Stimulated activated CD4-positive, alpha-beta T cell treated with anti-CD3 and anti-CD28 coated beads, Interleukin-12 subunit alpha, Interleukin-12 subunit beta, amount 100 ng/mL, for 4 hours (primary cell): ENCODE measurements around the gene FNDC3B.

ENCODE experiments used
- DNase-seq: peaks from one replicate; pipeline ENCODE4 v3.0.0-alpha.2; 2020

FNDC3B gene

DNA sequence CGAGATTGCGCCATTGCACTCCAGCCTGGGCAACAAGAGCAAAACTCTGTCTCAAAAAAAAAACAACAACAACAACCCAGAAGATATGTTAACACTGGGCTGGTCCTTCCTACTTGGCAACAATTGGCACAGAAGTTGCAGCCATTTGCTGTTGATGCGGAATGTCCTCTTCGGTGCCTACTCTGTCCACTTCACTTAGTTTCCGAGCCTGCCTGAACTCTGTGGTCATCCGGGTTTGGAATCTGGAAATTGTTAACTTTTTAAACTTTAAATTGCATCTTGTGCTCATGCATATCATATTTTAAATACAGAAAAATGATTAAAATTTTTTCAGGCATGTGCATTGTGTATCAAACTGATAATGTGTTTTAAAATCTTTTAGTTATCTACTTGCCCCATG lies 81.5 kb downstream of the FNDC3B start:
- DNase-seq = no peak

DNA sequence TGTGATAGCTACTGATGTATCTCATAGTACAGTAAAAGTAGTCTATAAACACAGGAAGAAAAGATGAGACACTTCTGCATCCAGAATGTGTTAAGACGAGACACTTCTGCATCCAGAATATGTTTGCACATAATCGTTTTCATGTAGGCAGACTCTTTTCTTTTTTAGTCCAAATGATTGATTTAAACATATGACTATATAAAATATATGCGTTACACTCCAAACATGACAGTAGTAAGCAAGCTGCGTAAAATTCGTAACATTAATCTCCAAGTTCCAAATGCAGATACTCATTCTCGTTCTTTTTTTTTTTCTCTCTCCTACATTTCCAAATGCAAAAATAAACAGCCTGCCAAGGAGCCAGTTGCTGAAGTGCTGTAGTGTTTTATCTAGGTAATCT lies 82.6 kb downstream of the FNDC3B start:
- no peak for DNase-seq

DNA sequence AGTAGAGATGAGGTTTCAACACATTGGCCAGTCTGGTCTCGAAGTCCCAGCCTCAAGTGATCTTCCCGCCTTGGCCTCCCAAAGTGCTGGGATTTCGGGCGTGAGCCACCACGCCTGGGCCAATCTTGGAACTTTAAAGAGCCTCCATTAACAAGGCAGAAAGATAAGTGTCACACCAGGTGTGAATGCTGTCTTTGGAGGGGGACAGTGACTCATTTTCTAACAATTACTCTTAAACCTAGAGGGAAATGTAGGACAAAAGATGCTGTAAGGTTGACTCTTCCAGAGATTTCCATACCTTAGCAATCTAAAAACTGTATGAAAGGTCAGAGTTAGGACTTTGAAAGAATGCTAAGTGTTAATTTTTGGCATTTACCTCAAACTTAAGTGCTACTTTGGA lies 84.9 kb downstream of the FNDC3B start:
- DNase-seq = no peak

DNA sequence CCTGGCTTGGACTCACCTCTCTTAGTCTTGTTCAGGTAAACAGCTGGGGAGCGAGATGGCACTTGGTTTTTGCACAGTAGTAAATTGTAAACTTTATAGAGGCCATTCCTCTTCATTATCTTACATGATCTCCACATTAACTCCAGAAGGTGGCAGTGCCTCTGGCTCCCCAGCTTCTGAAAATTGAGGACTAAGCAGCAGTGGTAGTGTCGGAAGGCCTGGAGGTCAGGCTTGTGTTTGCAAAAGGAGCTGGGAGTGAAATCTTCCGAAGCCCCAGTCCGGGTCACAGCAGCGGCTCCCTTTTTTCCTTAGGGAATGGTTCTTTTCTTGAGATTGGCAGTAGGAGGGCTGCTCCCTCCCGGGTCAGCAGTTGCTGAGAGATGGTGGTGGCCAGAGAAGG lies 85.7 kb downstream of the FNDC3B start:
- no peak for DNase-seq

DNA sequence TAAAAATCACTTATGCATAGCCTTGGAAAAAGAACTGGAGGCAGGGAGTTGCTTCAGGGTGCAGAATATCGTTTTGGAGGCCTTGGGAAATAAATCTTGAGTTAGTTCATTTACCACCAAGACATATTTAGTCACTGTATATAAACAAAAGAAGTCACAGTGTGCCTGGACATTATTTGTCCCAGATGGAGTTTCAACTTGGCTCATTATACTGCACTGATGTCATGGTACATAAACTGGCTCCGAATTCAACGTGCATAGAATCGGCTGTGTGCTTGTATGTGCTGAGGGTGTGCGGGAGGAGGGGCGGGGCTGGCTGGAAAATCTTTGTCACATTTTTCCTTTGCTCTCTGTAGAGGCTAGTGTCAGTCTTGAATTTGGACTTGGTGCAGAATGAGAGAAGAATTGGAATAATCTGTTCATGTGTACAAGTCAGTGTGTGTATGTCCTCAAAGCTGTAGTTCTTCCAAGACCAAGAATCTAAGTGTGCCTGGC lies 86.6 kb downstream of the FNDC3B start:
- no peak for DNase-seq

DNA sequence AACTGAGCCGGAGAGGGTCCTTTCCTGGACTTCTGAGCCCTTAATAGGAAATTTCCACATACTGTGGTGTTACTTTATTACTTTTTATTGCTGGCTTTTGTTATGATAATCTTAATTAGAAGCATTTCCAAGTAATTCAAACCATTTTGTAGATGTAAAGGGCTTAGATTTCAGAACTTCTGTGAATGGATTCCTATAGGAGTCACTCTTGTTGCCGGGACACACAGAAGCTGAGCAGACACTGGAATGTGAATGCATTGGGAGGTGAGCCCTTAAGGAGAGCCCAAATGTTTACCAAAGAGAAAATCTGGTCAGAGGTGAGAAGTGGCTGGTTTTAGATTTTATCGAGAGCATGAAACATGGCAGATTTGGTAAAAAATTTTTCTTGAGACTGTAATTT lies 87.4 kb downstream of the FNDC3B start:
- no peak for DNase-seq

DNA sequence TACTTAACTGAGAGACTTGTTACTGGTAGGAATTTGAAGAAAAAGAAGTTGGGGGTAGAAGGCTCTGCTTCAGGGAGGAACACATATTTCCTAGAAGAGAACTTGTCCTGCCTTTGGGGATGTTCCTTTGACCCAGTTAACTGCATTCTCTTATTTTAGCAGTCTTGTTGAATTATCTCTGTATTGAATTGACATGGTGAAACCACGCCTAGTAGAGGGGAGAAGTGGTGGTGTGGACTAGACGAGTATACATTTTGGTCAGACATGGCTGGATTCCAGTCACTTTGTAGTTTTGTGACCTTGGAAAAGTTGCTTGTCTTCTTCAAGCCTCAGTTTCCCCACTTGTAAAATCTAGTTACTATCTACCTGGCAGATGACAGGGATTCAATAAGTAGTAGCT lies 87.8 kb downstream of the FNDC3B start:
- no peak for DNase-seq

DNA sequence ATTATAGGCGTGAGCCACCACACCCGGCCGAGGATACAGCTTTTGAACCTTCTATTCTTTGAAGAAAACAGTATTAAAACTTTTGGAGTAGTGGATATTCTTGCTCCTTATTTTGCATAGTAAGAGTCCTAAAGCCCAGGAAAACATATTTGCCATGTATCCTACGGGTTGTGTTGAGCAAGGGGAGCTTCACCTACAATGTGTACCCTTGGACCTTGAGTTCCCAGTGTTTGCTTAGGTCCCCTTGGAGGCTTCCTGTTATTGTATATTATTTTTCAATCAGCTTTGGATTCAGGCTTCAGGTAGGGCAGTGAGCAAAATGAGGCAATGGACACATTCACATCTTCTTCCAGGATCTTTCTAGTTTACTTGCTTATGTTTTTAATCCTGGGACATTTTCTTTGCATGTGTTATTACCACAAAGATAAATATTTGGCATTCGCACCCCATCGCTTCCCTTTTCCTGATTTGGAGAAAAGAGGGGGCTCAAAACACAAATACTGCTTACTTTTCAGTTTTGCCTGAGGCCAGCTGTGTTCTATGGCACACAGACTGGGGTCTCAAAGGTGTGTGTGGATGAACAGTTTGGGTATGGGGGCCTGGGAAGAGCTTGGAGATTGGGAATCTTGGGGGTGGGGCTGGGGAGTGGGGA lies 88.7 kb downstream of the FNDC3B start:
- DNase-seq = no peak

DNA sequence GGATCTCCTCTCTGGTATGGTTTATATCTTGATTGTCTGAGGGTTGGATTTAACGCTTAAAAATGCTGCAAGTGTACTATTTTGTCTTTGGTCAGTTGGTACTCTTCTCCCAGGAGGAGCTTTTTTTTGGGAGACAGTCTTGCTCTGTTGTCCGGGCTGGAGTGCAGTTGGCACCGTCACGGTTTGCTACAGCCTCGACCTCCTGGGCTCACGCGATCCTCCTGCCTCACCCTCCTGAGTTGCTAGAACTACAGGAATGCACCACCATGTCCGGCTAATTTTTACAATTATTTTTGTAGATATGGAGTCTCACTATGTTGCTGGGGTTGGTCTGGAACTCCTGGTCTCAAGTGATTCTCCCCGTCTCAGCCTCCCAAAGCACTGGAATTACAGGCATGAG lies 89.5 kb downstream of the FNDC3B start:
- no peak for DNase-seq

DNA sequence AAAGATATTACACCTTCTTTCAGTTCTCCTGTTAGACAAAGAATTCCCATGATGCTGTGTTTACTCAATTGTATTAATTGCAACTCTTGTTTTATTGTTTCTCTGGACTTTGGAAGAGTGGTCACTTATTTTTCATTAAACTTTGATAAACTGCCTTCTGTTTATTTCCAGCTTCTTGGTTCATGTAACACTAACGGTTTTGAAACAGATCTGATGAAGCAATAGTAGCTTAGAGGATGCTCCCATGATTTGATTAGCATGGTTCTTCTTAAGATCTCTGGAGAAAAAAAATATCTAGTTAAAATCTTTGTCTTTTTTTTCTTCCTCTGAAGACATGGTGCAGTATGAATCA lies 90.1 kb downstream of the FNDC3B start:
- DNase-seq = no peak

DNA sequence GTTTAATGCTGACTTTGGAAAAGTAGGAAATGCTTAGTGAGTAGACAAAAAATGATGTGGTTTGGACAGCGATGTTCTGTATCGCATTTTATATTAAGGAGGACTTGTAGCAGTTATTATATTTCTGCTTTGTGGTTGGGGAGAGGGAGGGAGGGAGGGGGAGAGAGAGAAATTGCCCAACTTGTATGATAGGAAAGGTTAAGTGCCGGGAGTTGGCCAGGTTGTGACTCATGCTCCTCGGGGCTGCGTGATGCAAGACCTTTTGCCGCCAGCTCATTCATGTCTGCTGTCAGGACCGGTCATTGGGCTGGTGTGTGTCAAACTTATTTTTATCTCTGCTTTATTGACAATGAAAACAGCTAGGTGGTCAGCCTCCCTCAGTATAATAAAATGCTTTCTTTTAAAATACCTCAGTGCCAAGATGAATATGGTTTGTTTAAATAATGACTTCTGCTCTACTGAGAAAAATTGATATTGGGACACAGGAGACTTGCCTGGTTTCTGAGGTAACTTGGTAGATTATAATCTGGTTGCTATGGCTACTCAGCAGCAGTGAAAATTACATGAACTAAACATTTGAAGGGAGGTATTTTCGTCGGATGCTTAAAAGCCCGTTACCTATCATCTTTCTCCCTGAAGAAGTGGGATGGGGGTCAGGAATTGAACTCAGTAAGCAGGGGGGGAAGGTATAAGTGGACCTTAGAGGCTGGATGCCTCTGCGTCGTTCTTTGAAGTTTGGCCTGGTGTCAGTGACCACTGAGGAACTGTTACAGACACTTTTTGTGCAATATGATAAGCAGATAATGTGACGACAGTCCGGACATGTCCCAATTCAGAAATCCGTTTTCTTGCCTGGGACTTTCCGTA lies 90.7 kb downstream of the FNDC3B start:
- peak; percentile 16 for DNase-seq

DNA sequence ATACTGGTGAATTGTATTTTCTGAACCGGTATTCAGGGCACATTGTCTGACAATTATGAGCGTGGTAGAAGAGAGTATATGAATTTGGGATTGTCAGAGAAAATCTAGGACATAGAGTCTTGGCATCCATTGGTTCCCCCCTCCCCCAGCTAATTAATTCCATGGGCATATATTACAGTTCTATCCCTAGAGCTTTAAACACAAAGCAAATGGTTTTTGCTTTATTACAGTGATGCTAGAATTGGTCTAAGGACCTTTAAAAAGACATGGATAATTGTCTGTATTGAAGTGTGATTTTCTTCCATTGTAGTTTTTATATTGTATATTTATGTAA lies 91.3 kb downstream of the FNDC3B start:
- no peak for DNase-seq

DNA sequence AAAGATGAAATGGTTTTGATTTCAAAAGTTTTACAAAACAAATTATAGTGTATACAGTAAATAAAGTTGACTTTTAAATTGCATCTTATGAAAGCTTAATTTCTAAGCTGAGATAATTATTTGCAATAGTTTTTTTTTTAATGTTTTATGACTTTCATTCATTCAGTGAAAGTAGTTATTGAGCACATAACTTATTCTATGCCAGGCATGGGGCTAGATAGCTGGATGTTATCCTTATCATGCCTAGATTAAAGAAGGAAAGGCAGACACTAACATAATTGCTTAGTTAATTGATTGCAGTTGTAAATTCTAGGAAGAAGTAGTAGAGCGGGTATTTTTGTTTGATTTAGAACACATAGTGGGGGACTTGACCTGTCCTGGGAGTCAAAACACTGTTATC lies 92.4 kb downstream of the FNDC3B start:
- DNase-seq = no peak

DNA sequence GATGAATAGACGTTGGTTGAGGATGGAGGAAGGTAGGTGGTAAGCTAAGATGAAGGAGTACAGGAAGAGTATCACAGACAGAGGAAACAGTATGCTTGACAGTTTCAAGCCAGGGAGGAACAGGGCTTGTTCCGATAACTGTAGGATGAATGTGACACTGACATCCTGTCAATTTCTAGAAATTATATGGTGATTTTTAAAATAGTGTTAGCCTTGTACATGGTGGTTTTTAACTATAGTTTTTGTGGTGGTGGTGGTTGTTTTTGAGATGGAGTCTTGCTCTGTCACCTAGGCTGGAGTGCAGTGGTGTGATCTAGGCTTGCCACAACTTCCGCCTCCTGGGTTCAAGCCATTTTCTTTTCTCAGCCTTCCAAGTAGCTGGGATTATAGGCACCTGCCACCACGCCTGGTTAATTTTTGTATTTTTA lies 92.8 kb downstream of the FNDC3B start:
- no peak for DNase-seq

DNA sequence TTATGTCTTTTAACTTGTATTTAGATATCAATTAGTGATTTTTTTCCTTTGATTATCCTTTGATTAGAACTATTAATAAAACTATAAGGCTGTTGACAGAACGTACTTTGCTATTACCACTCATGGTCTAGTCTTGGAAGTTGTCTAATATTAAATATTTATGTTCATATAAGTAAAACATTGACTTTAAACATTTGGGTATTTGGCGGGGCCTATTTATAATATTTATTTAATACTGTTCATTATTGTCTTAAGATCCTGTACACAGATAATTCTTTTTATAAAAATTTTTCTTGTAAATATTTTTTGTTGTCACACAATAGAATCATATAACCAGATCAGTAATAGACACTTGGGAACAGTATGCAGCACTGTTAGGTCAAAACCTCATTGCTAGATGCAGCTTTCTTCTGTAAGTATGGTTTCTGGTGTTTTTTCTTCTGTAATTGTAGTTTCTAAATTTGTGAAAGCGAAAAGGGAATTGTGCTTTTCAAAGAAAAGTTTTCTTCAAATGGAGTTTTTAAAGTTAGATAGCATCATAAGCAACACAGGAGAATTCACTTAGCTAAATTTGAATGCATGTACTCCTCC lies 93.4 kb downstream of the FNDC3B start:
- no peak for DNase-seq

DNA sequence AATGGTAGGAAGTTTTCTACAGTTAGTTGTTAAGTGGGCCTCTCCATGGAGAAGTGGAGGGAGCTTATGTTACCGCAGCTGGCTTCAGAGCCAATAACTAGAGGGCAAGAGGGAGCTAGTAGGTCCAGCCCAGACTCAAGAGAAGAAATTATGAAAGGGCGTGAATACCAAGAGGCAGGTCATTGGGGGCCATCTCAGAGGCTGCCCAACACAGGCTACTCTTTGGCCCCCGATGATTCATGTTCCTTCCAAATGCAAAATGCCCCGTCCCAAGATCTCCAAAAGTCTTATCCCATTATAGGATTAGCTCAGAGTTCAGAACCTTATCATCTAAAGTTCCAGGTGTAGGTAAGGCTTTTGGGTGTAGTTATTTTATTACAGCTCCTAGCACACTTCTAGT lies 94.5 kb downstream of the FNDC3B start:
- no peak for DNase-seq

DNA sequence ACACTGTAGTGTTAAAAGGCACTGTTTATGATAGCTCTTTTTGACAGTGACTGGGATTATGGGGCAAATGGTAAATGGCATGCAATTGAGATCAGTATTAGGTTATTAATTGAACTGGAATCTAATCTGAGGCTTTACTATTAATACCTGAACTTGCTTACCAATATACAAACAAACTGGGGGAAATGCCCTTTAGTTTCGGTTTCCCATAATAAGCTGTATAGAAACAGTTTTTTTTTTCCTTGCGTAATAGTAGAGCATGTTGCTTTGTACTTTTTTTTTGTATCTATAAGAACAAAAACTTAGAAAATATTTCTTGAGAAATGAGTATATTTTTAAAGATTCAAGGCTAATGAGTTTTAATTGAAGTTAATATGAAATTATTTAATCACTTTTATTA lies 95.0 kb downstream of the FNDC3B start:
- no peak for DNase-seq

DNA sequence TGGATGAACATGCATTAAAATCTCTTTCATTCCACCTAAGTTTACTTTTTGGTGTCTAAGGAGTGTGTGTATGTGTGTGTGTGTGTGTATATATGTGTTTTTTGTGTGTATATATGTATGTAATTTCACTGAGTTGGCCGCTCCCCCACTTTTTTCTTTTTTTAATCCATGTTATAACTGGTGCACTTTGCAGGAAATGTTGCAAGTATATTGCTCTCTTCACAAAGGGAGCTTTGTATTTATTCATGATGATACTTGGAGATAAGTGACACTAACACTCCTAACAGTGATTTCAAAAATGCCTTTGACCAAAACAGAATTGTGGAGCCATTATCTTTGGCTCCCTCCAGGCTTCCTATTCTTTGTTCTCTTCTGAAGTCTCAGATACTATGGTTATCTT lies 95.8 kb downstream of the FNDC3B start:
- DNase-seq = no peak

DNA sequence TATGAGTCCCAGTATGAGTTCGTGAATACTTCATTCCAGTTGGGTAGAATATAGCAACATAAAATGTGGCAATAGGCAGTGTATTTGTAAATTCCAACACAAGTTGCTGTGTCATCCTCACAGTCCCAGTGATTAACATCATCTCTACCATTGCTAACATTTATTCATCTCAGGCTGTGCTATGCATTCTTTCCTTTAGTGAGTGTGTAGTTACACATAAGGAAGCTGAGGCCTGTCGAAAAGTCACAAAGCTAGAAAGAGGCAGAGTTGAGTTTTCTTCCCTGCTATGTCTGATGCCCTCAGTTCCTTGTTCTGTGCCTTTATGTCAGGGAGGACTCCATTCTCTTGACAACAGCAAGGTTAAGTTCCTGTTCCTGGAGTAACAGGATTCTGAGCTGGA lies 96.4 kb downstream of the FNDC3B start:
- no peak for DNase-seq

DNA sequence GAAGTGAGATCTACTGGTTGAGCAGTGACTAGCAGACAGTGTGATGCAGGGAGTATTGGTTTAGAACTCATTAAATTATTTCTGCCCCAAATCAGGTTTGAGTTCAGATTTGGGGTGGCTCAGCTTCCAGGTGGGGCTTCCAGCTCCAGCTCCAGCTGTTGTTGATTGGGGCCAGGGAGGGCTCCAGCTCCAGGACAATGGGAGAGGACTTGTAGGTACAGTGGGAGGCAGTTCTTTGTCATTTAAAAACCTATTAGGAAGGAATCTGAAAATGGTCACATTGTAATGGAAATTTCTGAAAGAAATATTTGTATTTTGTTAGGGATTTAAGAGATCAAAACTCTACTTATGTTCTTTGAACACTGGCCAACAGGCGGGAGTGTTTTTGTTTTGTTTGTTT lies 97.0 kb downstream of the FNDC3B start:
- no peak for DNase-seq

DNA sequence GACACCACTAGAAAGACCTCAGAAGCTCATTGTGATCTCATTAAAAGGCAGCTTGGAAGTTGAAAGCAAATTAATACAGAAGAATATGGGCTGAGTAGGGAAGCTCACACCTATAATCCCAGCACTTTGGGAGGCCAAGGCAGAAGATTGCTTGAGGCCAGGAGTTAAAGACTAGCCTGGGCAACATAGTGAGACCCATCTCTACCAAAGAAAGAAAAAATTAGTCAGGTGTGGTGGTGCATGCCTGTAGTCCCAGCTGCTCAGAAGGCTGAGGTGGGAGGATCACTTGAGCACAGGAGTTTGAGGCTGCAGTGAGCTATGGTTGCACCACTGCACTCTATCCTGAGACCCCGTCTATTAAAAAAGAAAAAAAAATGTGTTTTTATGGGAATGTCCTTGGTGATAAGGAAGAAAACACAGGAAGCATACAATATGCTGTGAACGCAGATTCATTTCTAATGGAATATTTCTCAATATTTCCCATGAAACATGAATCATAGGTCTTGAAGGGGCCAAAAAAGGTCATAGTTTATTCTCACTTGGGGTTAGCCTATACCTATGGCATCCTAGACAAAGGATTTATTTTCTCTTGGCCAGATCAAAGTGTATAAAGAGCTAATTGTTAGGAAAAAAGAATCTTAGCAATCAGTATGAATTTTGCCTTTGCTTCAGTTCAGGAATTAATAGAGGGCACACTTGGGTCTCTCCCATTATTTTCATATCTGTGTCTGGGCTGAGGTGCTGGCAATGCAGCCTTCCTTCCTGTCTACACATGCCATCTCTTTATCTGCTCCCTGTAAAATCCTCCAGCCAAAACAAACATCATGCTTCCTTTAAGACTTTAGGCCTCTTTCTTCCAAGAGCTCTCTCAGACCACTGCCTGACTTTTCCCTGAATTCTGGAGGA lies 98.2 kb downstream of the FNDC3B start:
- no peak for DNase-seq

DNA sequence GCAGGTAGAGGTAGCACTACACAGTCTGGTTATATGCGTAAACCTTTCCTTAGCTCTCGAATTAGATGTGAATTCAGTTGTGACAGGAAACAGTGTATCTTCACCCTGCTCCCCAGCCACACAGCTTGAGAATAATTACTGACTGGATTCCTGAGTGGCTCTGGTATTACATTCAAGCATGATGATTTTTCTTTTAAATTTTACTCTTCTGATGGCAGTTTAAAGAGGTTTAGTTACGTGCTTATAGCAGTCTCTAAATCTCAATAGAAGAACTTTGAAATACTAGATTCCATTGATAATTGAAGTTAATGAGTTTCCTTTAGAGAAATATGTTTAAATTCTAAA lies 98.8 kb downstream of the FNDC3B start:
- no peak for DNase-seq

DNA sequence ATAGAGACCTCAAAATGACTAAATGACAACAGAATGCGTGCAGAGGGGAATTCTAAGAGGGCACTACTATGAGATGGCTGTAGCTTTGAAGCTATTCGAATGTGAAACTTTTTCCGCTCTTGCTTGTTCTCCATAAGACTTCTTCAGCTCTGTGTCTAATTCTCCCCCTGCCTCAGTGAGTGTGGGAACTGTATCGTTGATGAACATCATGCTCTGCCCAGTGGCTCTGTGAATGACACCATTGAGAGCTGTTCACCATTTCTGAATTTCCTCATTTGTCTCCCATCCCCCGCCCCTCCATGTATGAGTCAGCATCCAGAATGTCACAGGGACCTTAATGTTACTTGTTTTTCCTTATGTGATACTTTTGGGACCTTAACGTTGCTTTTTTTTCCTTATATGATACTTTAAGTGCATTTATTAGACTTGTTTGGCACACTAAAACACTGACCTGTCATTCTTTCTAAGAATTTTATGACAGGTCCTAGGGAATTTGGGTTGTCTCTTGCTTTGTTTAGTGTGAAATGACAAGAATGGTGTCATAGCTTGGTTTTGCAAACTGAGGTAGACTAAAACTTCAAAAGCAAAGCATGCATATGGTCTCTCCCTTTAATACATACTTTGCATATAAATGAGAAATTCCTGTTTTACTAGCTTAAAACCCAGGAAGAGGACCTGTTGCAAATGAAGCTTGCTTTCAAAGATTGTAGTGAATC lies 99.6 kb downstream of the FNDC3B start:
- DNase-seq = peak; percentile 12
